Endothelial cell of umbilical vein (primary cell): ENCODE data around the gene KANK3. TPM values are rescaled to one million over a fixed set of nuclear protein-coding genes. Genes with fewer than 3 reads are reported as not detected.

ENCODE experiments used
- Bru-seq: library from RNA; stranded (reverse); fragments of 400-500 nt; gene quantifications from one replicate; lab custom pipeline; 2021; lab: Mats Ljungman, UMichigan
- BruChase-seq, 2 experiments: library from RNA; stranded (reverse); fragments of 400-500 nt; gene quantifications; one replicate each; lab custom pipeline; 2021; lab: Mats Ljungman, UMichigan
- BruUV-seq: library from RNA; stranded (reverse); fragments of 400-500 nt; replicated peaks from 2 replicates; lab custom pipeline; 2021; lab: Mats Ljungman, UMichigan
- CTCF ChIA-PET: fragments of 300-600, 350-600 bp; sonication (Branson Sonifier 250); formaldehyde crosslinking; loops from one replicate; lab custom pipeline; 2021; ENCODE audit warnings: antibody characterized with exemption, inconsistent platforms; lab: Charles Lee
- POLR2A ChIA-PET: fragments of 300-600, 350-600 bp; sonication (Branson Sonifier 250); formaldehyde crosslinking; loops from one replicate; lab custom pipeline; 2021; ENCODE audit warnings: antibody characterized with exemption, inconsistent platforms; lab: Charles Lee
- DNase-seq: peaks from one replicate; pipeline ENCODE4 v3.0.0-alpha.2; 2011; ENCODE audit warnings: low read depth, low spot score
- FAIRE-seq: peaks from 2 replicates; lab custom pipeline; 2011; peaks lifted over from hg19 to GRCh38; lab: Jason Lieb, UNC
- H2AFZ ChIP-seq: 2 replicates; pipeline ENCODE4 v1.6.0; 2012; ENCODE audit warnings: low read depth, low read length, control low read depth, inconsistent platforms
- H3K27ac ChIP-seq: 2 replicates; pipeline ENCODE4 v1.5.1; 2011; ENCODE audit warnings: low read depth, mild to moderate bottlenecking, control low read depth, low read length, moderate library complexity; ENCODE audit not compliant: insufficient read depth
- H3K27me3 ChIP-seq, 2 experiments: 2 replicates each; pipeline versions ENCODE4 v1.6.0 to v1.6.1; 2011; ENCODE audit warnings: low read length in 2 of 2, mixed read lengths in 1 of 2; ENCODE audit not compliant: control insufficient read depth in 2 of 2, insufficient read depth in 2 of 2
- H3K36me3 ChIP-seq, 2 experiments: 2 replicates in 1 of 2; 3 replicates in 1 of 2; pipeline ENCODE4 v1.5.1; 2011; ENCODE audit warnings: low read length in 2 of 2, mild to moderate bottlenecking in 1 of 2, moderate library complexity in 1 of 2; ENCODE audit not compliant: control insufficient read depth in 2 of 2, insufficient read depth in 2 of 2; ENCODE audit errors: extremely low read depth in 1 of 2
- H3K4me1 ChIP-seq: 3 replicates; pipeline ENCODE4 v1.5.1; 2011; ENCODE audit warnings: mild to moderate bottlenecking, low read length; ENCODE audit not compliant: control insufficient read depth, insufficient read depth; ENCODE audit errors: extremely low read depth
- H3K4me2 ChIP-seq: 2 replicates; pipeline ENCODE4 v1.6.1; 2011; ENCODE audit warnings: low read length, control low read depth, mixed read lengths; ENCODE audit not compliant: insufficient read depth
- H3K4me3 ChIP-seq, 3 experiments: fragments of 200-600 bp in 1 of 3; sonication (generic), shearing (Covaris generic) in 1 of 3; replicated peaks in 1 of 3; 2 replicates each; pipeline ENCODE4 v1.5.1; 2011 to 2016; ENCODE audit warnings: control low read depth in 3 of 3, low read length in 3 of 3, mild to moderate bottlenecking in 2 of 3, inconsistent platforms in 1 of 3, low read depth in 1 of 3, moderate library complexity in 1 of 3; ENCODE audit not compliant: insufficient read depth in 1 of 3
- H3K79me2 ChIP-seq: 2 replicates; pipeline ENCODE4 v1.6.0; 2012; ENCODE audit warnings: low read length, inconsistent platforms; ENCODE audit not compliant: control insufficient read depth, insufficient read depth
- H3K9ac ChIP-seq: replicated peaks from 2 replicates; pipeline ENCODE3; 2011; ENCODE audit warnings: low read length, control low read depth; ENCODE audit not compliant: insufficient read depth; ENCODE audit errors: extremely low read depth
- H3K9me1 ChIP-seq: replicated peaks from 3 replicates; pipeline ENCODE4 v1.6.0; 2011; ENCODE audit warnings: mild to moderate bottlenecking, low read length; ENCODE audit not compliant: control insufficient read depth, insufficient read depth; ENCODE audit errors: extremely low read depth
- H3K9me3 ChIP-seq: replicated peaks from 2 replicates; pipeline ENCODE4 v1.5.1; 2012; ENCODE audit warnings: low read length, inconsistent platforms; ENCODE audit not compliant: control insufficient read depth, insufficient read depth
- H4K20me1 ChIP-seq: replicated peaks from 2 replicates; pipeline ENCODE3; 2011; ENCODE audit warnings: mild to moderate bottlenecking, low read length; ENCODE audit not compliant: control insufficient read depth, insufficient read depth; ENCODE audit errors: extremely low read depth
- FOS ChIP-seq: IDR thresholded peaks from 2 replicates; pipeline ENCODE4 v1.6.1; 2011; ENCODE audit warnings: mild to moderate bottlenecking, low read length, moderate library complexity, borderline replicate concordance; ENCODE audit not compliant: insufficient read depth
- POLR2A ChIP-seq: IDR thresholded peaks from 2 replicates; pipeline ENCODE4 v1.6.1; 2012; ENCODE audit warnings: low read depth, mild to moderate bottlenecking, control low read depth, low read length
- POLR2AphosphoS5 ChIP-seq: IDR thresholded peaks from 2 replicates; pipeline ENCODE4 v1.6.1; 2012; ENCODE audit warnings: low read depth, mild to moderate bottlenecking, control low read depth, low read length, moderate library complexity; ENCODE audit not compliant: insufficient read depth
- dilution Hi-C: fragments of 300-500 bp; cut with MboI; formaldehyde crosslinking; loops from one replicate; pipeline ENCODE4 v1.15.0; 2019; ENCODE audit warnings: low sequenced_read_pairs; ENCODE audit not compliant: extremely low pct_ligation_motif_present
- intact Hi-C: fragments of 100-400 bp; cut with micrococcal nuclease; formaldehyde crosslinking; loops from one replicate; pipeline ENCODE4 v1.10.0; 2022
- long read RNA-seq: library from polyadenylated mRNA; stranded (forward); transcript quantifications from one replicate; pipeline ENCODE4 v2.0.0, GENCODE V29; 2021
- polyA minus RNA-seq, 3 experiments: library from RNA; depleted of rRNA, polyadenylated mRNA; stranded (reverse); fragments of >200 nt; gene quantifications; 1 replicate in 1 of 3; 2 replicates in 2 of 3; pipeline ENCODE4 v1.2.3, GENCODE V29; 2011
- polyA plus RNA-seq, 4 experiments: library from polyadenylated mRNA; depleted of rRNA in 3 of 4; stranded (reverse) in 3 of 4; unstranded in 1 of 4; fragments of >200 nt; gene quantifications; 2 replicates each; pipeline versions ENCODE4 v1.2.1 to v1.2.3, GENCODE V29; 2011 to 2012; ENCODE audit warnings: missing spikeins in 1 of 4
- total RNA-seq: library from RNA; stranded (reverse); gene quantifications from 2 replicates; pipeline ENCODE4 v1.2.3, GENCODE V29; 2021

Gene KANK3
- total RNA-seq: 26.3 and 30.0 TPM in 2 replicates
- polyA plus RNA-seq: 22.1 and 25.0 TPM in 2 replicates
- 10.9 and 14.4 TPM in 2 replicates for polyA plus RNA-seq (2011; cell fraction: cytosol; rRNA removed)
- 47.3 and 47.4 TPM in 2 replicates for polyA plus RNA-seq (2011; cell fraction: nucleus; rRNA removed)
- 6.1 and 11.4 TPM in 2 replicates for polyA plus RNA-seq (2012)
- 8.3 and 8.7 TPM in 2 replicates for polyA minus RNA-seq
- not detected for polyA minus RNA-seq (2011; cell fraction: cytosol; rRNA and poly(A)+ RNA removed)
- 6.3 and 14.1 TPM in 2 replicates for polyA minus RNA-seq (2011; cell fraction: nucleus; rRNA and poly(A)+ RNA removed)
- percentile 56 among the genes with signal in this experiment for Bru-seq, nascent RNA
- BruChase-seq, experiment 1, labeled RNA remaining after a 6-hour chase: percentile 57 among the genes with signal in this experiment
- BruChase-seq, experiment 2, labeled RNA remaining after a 2-hour chase: percentile 55 among the genes with signal in this experiment
- long read RNA-seq, transcript KANK3-201 (11 exons, 2,787 nt): major isoform, 43 of 96 reads
- long read RNA-seq, partial matches to known transcripts: 22 of 96 reads
- long read RNA-seq, other reads (novel, unspliced or antisense): 30 of 96 reads

DNA sequence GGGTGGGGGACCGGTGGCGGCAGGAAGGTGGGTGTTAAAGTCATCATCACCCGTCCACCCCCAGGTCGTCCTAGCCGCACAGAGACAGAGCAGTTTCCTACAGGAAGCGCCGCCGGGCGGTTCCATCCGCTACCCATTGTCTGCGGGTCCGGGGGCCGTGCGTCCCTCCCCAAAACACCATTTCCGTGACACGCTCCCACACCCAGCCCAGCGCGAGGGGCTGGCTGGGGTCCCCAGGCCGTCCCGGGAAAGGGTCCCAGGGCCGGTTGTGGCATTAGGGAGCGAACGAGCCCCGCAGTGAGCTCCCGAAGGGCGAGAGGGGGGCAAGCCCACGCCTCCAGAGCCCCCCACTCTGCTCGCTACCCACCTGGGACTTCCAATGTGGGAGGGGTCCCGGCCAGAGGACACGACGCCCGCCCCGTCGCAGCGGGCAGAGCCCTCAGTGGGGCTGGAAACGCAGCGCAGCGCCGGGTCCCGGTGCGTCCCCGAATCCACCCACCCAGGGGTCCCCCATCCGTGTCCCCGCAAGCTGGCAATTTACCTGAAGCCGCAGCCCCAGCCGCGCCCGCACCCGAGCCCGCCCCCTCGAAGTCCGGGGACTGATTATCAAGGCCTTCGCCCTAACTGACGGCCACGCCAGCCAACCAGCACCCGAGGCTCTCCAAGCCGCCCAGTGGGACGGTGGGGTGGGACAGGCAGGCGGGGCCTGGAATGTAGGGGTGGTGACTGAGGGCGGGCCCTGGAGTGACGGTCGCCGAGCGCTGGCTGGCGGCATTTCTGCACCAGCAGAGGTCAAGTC is at the start of gene KANK3:
TSS of gene KANK3 (minus strand) at position 579 of the 799 bp plus-strand sequence. CDS start 5,434 bp downstream, outside the sequence.
- Histone ChIP-seq H4K20me1 (no peaks in the 10 kb centered on the region), H3K9me1 (no peaks in the 10 kb centered on the region), H3K27me3 (no peaks in the 10 kb centered on the region), H2AFZ (peak within 1 kb of the TSS; percentile 86), H3K27ac (peak within 1 kb of the TSS; percentile 80), H3K36me3 (no peaks in the 10 kb centered on the region), H3K4me1 (peaks cover 26% of the 10 kb centered on the region), H3K4me2 (peak within 1 kb of the TSS; percentile 80), H3K9ac (peak within 1 kb of the TSS; percentile 80), H3K4me3 (peak within 1 kb of the TSS; percentile 52 to 65 (median 61)), H3K79me2 (no peaks in the 10 kb centered on the region), H3K9me3 (no peaks in the 10 kb centered on the region)
- dilution Hi-C loops: no loop called here
- peak; percentile 94 for DNase-seq
- no TSS peak for BruUV-seq
- CTCF ChIA-PET: interaction anchor here (1.0 to 3.5 kb wide), 5 partner anchors 11 to 400 kb away, joined by 3 to 20 read pairs (median 7); partner anchors contain the start of genes MARCHF2 and TIMM44
- intact Hi-C loops: loop anchor here (2.0 kb wide), 2 partner anchors 22 to 34 kb away; partner anchors contain the start of genes CD320, NDUFA7 and RPS28
- POLR2A ChIA-PET: interaction anchor here (0.5 to 1.8 kb wide), 3 partner anchors 11 to 48 kb away, joined by 4 to 8 read pairs (median 4); partner anchors contain the start of gene RAB11B
- peak; percentile 98 for FAIRE-seq
- TF ChIP-seq FOS (no peak), POLR2A (peak; percentile 88), POLR2AphosphoS5 (peak; percentile 62)
